Measurements from ENCODE around the gene FICD. TPM values are rescaled to one million over a fixed set of nuclear protein-coding genes. Genes with fewer than 3 reads are reported as not detected.

The FICD gene
- total RNA-seq, 1 experiment from 2014 or later, result 10.1 TPM

GRCh38 chr12:108516511-108517275, 1.6 kb downstream of the FICD start:
- ATAC-seq, result no peak
- no peak for DNase-seq (ENCODE audit: low read depth, low spot score)
- intact Hi-C loops (cut with micrococcal nuclease; ENCODE audit: unreplicated experiment), result no loop called here
- TF ChIP-seq CTCF (IDR thresholded peaks at IDR 0.05), result peak; percentile 33
- no peak for TF ChIP-seq POLR2AphosphoS5 (IDR thresholded peaks at IDR 0.05; ENCODE audit: low read depth, low read length)
- TF ChIP-seq REST (IDR thresholded peaks at IDR 0.05; ENCODE audit: insufficient read depth in 1 of 2, low read depth in 2 of 2, low read length in 1 of 2), result no peak
- CTCF ChIA-PET, result no interaction called here
- POLR2A ChIA-PET, result no interaction called here
- H3K27me3 ChIP-seq (ENCODE audit: control insufficient read depth, insufficient read depth, low read length), result no peaks in the 10 kb centered on the region
- no peaks in the 10 kb centered on the region for H3K9me3 ChIP-seq (ENCODE audit: control insufficient read depth, insufficient read depth, low read depth, low read length)
- H3K36me3 ChIP-seq (ENCODE audit: control insufficient read depth, insufficient read depth, low read length), result peaks cover 16% of the 10 kb centered on the region
- BruUV-seq (replicated peaks), result no TSS peak
- H3K4me1 ChIP-seq (ENCODE audit: control insufficient read depth, insufficient read depth, low read length), result peaks cover 9% of the 10 kb centered on the region
- no peak overlapping the region; the same call in 1 of the 2 replicates for H3K27ac ChIP-seq (ENCODE audit: low read length)
- in situ Hi-C loops (cut with HindIII; ENCODE audit: low pct_unique_long_range_greater_than_20kb, low sequenced_read_pairs), result no loop called here
- H3K4me3 ChIP-seq (ENCODE audit: low read depth in 2 of 2, low read length in 2 of 2), result no peak overlapping the region

GRCh38 chr12:108517288-108518100, 2.4 kb downstream of the FICD start:
- no peaks in the 10 kb centered on the region for H3K9me3 ChIP-seq (ENCODE audit: control insufficient read depth, insufficient read depth, low read depth, low read length)
- POLR2A ChIA-PET, result no interaction called here
- in situ Hi-C loops (cut with HindIII; ENCODE audit: low pct_unique_long_range_greater_than_20kb, low sequenced_read_pairs), result no loop called here
- intact Hi-C loops (cut with micrococcal nuclease; ENCODE audit: unreplicated experiment), result no loop called here
- peaks cover 18% of the 10 kb centered on the region for H3K36me3 ChIP-seq (ENCODE audit: control insufficient read depth, insufficient read depth, low read length)
- no peak overlapping the region for H3K4me3 ChIP-seq (ENCODE audit: low read depth in 2 of 2, low read length in 2 of 2)
- no peak overlapping the region for H3K27ac ChIP-seq (ENCODE audit: low read length)
- CTCF ChIA-PET, result no interaction called here
- no peak for ATAC-seq
- H3K4me1 ChIP-seq (ENCODE audit: control insufficient read depth, insufficient read depth, low read length), result peaks cover 7% of the 10 kb centered on the region
- DNase-seq (ENCODE audit: low read depth, low spot score), result no peak
- TF ChIP-seq POLR2AphosphoS5 (IDR thresholded peaks at IDR 0.05; ENCODE audit: low read depth, low read length), result peak; percentile 12; the same call in 1 of the 2 replicates
- TF ChIP-seq SIN3A (IDR thresholded peaks at IDR 0.05; ENCODE audit: borderline replicate concordance, insufficient read depth, low read depth, low read length), result no peak
- H3K27me3 ChIP-seq (ENCODE audit: control insufficient read depth, insufficient read depth, low read length), result no peaks in the 10 kb centered on the region
- BruUV-seq (replicated peaks), result no TSS peak
